NT2/D1 (cell line): Measurements from ENCODE around the gene ZFR2.
"Not testable (repeated sequence)": the region's sequence is repeated elsewhere in the genome, so short reads cannot be mapped to it uniquely, and the experiment has no call there.

Experiments
- SUZ12 ChIP-seq: IDR thresholded peaks from 2 replicates; pipeline ENCODE4 v1.6.1; 2011; ENCODE audit not compliant: insufficient read length, insufficient read depth; ENCODE audit errors: extremely low read depth
- ZNF274 ChIP-seq: IDR thresholded peaks from 2 replicates; pipeline ENCODE4 v1.6.1; 2011; ENCODE audit warnings: mild to moderate bottlenecking, low read depth, low read length

GRCh38 chr19:3757705-3758104 is 111.1 kb downstream of the ZFR2 start:
- not testable (repeated sequence) for TF ChIP-seq ZNF274, SUZ12
